Endometrial microvascular endothelial cells (primary cell): Measurements from ENCODE around the gene STK24. TPM values are rescaled to one million over a fixed set of nuclear protein-coding genes. Genes with fewer than 3 reads are reported as not detected.

ENCODE experiments used
- in situ Hi-C: cut with HindIII; loops from 2 replicates; pipeline ENCODE4 v1.10.0; 2017; ENCODE audit warnings: low sequenced_read_pairs, low pct_unique_long_range_greater_than_20kb; ENCODE audit errors: inconsistent ontology term
- total RNA-seq: library from RNA; depleted of rRNA; stranded (reverse); fragments of >200 nt; gene quantifications from one replicate; pipeline ENCODE4 v1.2.3, GENCODE V29; 2015; ENCODE audit errors: inconsistent ontology term

STK24 gene
- total RNA-seq, 1 donor from 2014 or later: 93.2 TPM

GRCh38 chr13:98468361-98468760 lies 108.5 kb downstream of the STK24 start:
- in situ Hi-C loops: no loop called here

DNA sequence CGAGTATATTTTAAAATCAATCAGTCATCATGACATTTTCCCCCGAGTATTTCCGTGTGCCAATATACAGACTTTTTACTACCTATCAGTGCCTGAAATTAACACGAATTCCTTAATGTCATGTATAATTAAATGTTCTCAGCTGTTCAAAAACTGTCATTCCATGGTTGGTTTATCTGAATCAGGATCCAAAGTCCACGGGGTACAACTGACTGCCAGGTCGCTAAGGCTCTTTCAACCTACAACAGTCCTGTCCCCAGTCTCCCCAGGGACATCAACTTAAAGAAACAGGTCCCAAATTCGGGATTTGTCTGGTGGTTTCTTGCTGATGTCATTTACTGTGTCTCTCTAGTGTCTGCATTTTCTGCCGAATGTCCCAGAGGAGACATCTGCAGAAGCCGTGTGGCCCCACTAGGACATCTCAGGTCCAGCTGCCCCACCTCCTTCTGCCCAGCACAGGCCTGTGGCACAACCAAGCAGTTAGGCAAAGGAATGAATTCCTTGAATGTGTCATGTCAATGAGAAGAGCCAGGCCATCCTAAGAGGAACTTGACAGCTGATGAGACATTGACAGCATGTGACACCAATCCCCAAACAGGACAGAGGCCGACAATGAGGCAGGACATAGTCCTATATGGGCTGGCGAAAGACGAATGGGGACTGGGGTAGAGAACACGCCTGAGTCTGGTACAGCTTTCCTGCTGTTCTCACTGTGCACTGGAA lies 109.5 kb downstream of the STK24 start:
- in situ Hi-C loops: no loop called here

GRCh38 chr13:98466634-98467236 lies 110.2 kb downstream of the STK24 start:
- in situ Hi-C loops: no loop called here

DNA sequence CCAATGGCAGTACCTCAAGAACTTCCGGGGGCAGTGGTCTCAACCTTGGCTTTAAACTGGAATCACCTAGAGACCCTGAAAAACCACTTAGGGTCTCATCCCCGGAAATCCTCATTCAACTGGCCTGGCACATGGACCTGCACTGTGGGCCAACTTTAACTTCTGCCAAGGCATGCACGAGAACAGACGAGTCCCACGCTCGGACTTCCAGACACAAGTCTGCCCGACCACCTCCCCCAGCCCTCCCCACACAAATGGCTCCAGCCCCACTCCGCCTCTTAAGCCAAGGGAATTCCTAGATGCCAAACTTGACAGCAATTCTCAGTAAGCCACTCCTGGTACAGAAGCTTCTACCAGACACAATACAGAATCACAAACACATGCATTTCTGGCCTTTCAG lies 114.0 kb downstream of the STK24 start:
- in situ Hi-C loops: no loop called here

GRCh38 chr13:98462241-98462882 lies 114.5 kb downstream of the STK24 start:
- in situ Hi-C loops: no loop called here

- in situ Hi-C loops: no loop called here
These were observed 115.2 kb downstream of the STK24 start for GRCh38 chr13:98461486-98462240.

GRCh38 chr13:98460516-98460915 lies 116.4 kb downstream of the STK24 start:
- in situ Hi-C loops: no loop called here

GRCh38 chr13:98459721-98460370 lies 117.1 kb downstream of the STK24 start:
- in situ Hi-C loops: no loop called here

DNA sequence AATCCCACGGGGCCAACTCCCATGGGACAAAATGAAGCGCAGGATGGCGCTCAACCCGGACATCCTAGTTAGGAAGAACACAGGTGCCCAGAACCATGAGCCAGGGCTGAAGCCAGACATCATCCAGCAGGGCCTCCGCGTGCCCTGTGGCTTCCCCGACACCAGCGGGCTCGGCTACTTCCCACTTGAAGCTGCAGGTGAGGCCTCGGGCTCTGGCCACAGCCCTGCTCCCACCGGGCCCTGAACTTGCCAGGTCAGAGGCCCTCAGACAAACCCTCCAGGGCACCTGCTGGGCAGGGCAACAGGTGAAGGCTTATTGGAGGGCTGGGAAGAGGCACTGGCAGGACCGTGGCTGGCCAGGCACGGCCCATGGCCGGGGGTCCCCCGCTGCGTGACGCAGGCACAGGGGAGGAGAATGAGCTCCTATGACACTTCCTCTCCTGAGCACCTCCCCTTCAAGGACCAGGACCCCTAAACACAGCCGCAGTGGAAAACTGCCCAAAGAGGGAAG lies 117.7 kb downstream of the STK24 start:
- in situ Hi-C loops: no loop called here

- in situ Hi-C loops: no loop called here
These were observed 118.5 kb downstream of the STK24 start for GRCh38 chr13:98458431-98458830.

DNA sequence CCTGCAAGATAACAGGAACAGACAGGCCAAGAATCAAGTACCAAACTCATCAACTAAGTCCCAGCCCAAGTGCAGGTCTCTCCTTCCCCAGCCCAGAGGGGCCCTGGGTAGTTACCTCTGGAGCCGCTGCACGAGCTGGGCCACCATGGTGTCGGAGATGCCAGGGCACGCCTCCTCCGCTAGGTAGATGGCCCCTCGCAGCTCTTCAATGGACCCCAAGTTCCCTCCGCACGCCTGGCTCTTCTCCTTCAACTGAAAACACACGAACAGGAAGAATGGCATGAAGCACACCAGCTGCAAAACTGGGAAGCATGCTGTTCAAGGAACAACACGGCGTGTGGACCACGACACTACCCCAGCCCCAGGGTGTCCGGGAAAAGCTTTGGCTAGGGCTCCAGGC lies 119.9 kb downstream of the STK24 start:
- in situ Hi-C loops: no loop called here

DNA sequence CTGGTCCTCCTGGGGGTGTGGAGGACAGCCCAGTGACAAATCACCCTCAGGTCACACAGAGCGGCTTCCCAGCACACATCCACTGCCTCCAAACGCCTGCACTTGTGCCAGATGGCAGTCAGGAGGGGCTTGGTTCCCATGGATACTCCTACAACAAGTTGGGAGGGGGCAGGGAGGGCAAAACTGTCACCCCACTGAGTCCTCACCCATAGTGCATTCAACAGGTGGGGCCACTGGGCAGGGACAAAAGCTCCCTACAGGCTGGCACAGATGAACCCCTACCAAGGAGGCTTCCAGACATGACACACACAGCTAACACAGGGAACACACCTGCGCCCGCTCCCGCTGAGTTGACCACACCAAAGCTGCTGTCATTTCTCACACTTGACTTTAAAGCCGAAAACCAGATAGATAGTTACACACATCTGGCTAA lies 120.5 kb downstream of the STK24 start:
- in situ Hi-C loops: no loop called here

- in situ Hi-C loops: no loop called here
These were observed 122.5 kb downstream of the STK24 start for GRCh38 chr13:98454389-98454881.

DNA sequence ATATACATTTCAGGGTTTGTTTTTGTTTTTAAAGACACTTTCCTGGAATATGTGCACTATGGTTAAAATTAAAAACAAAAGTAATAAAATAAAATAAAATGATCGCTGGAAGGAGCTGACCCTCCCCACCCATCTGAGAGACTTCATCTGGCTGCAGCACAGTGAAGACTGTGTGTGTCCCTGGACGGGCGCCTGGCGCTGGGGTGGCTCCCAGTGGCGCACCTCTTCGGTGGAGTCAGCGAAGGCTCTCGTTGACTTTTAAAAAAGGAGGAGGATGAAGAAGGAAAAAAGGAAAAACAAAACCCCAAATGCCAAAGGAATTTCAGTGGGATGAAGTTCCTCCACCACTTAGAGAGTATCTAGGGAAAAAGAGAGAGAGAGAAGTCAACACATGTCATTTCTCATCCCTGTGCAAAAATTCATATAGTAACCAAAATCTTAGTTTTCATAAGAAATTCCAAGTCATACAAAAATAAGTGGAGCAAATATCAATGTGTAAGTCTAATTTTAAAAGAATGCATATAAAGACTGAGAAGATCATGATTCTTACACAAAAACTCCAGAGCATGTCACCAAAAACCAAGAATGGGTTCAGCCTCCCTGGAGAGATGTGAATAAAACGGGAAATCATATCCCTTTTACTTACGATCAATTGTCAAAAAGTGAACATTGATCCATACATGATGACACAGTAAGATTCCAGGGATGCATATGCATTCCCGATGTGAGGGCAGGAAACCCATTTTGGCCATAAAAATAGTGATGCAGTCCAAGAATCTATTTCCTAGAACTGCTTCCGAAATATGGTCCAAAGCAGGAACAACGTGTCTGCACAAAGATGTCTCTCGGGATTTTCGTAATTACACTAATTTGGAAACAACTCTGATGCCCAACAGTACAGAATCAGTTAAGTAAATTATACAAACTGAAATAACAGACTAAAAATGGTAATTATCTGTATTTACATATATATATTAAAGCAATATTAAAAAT lies 123.8 kb downstream of the STK24 start:
- in situ Hi-C loops: no loop called here

DNA sequence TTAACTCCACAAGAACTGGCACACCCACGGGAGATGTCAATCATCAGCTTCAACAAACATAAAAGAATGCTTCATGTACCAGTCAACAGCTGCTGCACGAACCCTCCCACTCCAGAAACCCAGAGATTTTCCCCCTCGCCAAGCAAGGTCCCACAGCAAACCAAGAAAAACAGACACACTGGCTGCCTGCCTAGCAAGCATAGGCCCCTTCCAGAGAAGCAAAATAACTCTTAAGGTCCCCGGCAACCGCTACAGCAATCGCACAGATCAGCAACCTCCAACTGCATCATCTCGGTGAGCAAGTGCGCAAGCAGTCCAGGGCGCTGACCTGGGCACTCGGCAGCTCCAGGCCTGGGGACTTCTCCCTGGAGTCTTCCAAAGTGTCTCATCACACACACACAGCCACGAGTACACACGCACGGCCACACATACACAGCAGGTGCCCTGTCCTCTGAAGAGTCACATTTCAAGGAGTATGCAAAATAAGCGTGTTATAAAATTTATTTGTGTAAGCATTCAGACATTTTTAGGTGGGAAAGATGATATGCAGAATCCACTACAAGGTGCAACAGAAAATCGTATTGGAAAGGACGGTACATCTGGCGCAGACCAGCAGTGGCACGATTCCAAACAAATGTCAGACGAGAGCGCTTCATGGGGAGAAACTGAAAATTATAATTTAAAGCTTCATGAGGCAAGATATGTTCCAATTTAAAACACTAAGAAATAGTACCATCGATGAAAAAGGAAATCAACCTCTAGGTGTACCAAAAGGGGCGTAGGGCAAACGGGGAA lies 125.0 kb downstream of the STK24 start:
- in situ Hi-C loops: no loop called here

DNA sequence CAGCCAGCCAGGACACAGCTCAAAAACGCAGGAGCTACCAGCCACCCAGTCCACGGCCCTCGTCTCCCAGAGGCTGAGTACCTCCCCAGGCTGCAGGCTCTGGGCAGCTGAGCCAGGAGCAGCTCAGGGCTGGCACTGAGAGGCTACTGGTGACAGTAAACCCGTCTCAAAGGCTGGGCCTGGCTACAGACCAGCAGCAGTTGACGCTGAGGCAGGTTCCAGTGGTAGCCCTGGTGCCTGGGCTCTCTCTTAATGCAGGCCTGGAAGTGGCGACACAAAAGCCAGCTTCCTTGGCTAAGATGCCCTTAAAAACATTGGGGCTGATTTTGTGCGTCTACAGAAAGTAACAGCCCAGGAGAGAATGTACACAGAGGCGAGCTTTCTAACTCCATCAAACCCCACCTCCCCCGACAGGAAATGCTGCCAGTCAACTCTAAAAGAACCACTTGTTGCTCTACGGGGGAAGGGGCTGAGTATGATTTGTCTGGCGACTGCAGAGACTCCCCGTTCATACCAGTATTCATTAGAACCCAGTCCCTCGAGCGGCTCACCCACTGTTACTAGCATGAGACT lies 126.3 kb downstream of the STK24 start:
- in situ Hi-C loops: no loop called here

- in situ Hi-C loops: no loop called here
These were observed 126.9 kb downstream of the STK24 start for GRCh38 chr13:98450026-98450425.
